Vagina (tissue), 2 donors: ENCODE results near the gene CCT6A. TPM values are rescaled to one million over a fixed set of nuclear protein-coding genes. Genes with fewer than 3 reads are reported as not detected.
"Not testable (repeated sequence)": the region's sequence is repeated elsewhere in the genome, so short reads cannot be mapped to it uniquely, and the experiment has no call there.

Experiments
- DNase-seq, 2 donors: peaks; one replicate each; pipeline ENCODE4 v3.0.0-alpha.2; 2017; ENCODE audit errors: extremely low spot score in 2 of 2
- H3K27ac ChIP-seq: fragments of 200-600 bp; sonication (generic); one replicate; pipeline ENCODE4 v1.5.1; 2019
- H3K27me3 ChIP-seq: fragments of 200-600 bp; sonication (generic); one replicate; pipeline ENCODE4 v1.5.1; 2019
- H3K36me3 ChIP-seq, 2 donors: fragments of 200-600 bp; sonication (generic); one replicate each; pipeline ENCODE4 v1.5.1; 2017 to 2019
- H3K4me1 ChIP-seq: fragments of 200-600 bp; sonication (generic); one replicate; pipeline ENCODE4 v1.5.1; 2019
- H3K4me3 ChIP-seq, 2 donors: fragments of 200-600 bp; sonication (generic); 1 replicate in 1 of 2; 2 replicates in 1 of 2; pipeline ENCODE4 v1.5.1; 2016 to 2019
- H3K9me3 ChIP-seq: fragments of 200-600 bp; sonication (generic); one replicate; pipeline ENCODE4 v1.5.1; 2019
- POLR2A ChIP-seq, 2 donors: fragments of 450-650 bp; IDR thresholded peaks; one replicate each; pipeline ENCODE4 v1.6.1; 2017; ENCODE audit warnings: antibody characterized with exemption in 2 of 2, mild to moderate bottlenecking in 2 of 2, moderate library complexity in 2 of 2
- POLR2AphosphoS5 ChIP-seq, 2 donors: sonication (generic); formaldehyde crosslinking; IDR thresholded peaks; one replicate each; pipeline ENCODE4 v1.9.0; 2017; ENCODE audit warnings: antibody characterized with exemption in 2 of 2, mild to moderate bottlenecking in 2 of 2, low read depth in 1 of 2; ENCODE audit not compliant: insufficient read depth in 1 of 2
- intact Hi-C: fragments of 100-400 bp; cut with DNase I; formaldehyde crosslinking; loops from one replicate; pipeline ENCODE4 v1.15.1; 2023
- total RNA-seq: library from RNA; depleted of rRNA; stranded (reverse); fragments of >200 nt; gene quantifications from one replicate; pipeline ENCODE4 v1.2.3, GENCODE V29; 2016
- TF ChIP-seq, protein P1 (sequence below), 3 experiments: fragments of 450-650 bp in 2 of 3; fragments of 200-600 bp in 1 of 3; sonication (generic) in 1 of 3; IDR thresholded peaks; one replicate each; pipeline ENCODE4 v1.5.1; 2017 to 2019; ENCODE audit warnings: antibody characterized with exemption in 3 of 3, mild to moderate bottlenecking in 2 of 3, moderate library complexity in 2 of 3

Gene CCT6A
- total RNA-seq, 1 donor from 2014 or later: 82.0 TPM

- Histone ChIP-seq H3K27me3 (no peaks in the 10 kb centered on the region), H3K4me3 (peak overlapping the region; percentile 53 to 58), H3K9me3 (no peaks in the 10 kb centered on the region), H3K4me1 (no peaks in the 10 kb centered on the region), H3K27ac (peak overlapping the region; percentile 20), H3K36me3 (no peaks in the 10 kb centered on the region)
- intact Hi-C loops: no loop called here
- no peak for DNase-seq
- TF ChIP-seq, protein P1, sequence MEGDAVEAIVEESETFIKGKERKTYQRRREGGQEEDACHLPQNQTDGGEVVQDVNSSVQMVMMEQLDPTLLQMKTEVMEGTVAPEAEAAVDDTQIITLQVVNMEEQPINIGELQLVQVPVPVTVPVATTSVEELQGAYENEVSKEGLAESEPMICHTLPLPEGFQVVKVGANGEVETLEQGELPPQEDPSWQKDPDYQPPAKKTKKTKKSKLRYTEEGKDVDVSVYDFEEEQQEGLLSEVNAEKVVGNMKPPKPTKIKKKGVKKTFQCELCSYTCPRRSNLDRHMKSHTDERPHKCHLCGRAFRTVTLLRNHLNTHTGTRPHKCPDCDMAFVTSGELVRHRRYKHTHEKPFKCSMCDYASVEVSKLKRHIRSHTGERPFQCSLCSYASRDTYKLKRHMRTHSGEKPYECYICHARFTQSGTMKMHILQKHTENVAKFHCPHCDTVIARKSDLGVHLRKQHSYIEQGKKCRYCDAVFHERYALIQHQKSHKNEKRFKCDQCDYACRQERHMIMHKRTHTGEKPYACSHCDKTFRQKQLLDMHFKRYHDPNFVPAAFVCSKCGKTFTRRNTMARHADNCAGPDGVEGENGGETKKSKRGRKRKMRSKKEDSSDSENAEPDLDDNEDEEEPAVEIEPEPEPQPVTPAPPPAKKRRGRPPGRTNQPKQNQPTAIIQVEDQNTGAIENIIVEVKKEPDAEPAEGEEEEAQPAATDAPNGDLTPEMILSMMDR (IDR thresholded peaks at IDR 0.05): no peak
- peak in 1 of 2 donors; percentile 35 for TF ChIP-seq POLR2AphosphoS5 (IDR thresholded peaks at IDR 0.05; ENCODE audit: insufficient read depth in 1 of 2, low read depth in 1 of 2)
- TF ChIP-seq POLR2A (IDR thresholded peaks at IDR 0.05): no peak
Observed at GRCh38 chr7:56033671-56034432, 17.7 kb upstream of the CCT6A start.

GRCh38 chr7:56040730-56041129 is 10.8 kb upstream of the CCT6A start:
- intact Hi-C loops: no loop called here
- Histone ChIP-seq H3K4me3 (no peak overlapping the region), H3K4me1 (no peaks in the 10 kb centered on the region), H3K27me3 (no peaks in the 10 kb centered on the region), H3K36me3 (no peaks in the 10 kb centered on the region), H3K27ac (no peak overlapping the region), H3K9me3 (no peaks in the 10 kb centered on the region)
- no peak for DNase-seq
- TF ChIP-seq, protein P1 (IDR thresholded peaks at IDR 0.05): no peak
- TF ChIP-seq POLR2A (IDR thresholded peaks at IDR 0.05): no peak

DNA sequence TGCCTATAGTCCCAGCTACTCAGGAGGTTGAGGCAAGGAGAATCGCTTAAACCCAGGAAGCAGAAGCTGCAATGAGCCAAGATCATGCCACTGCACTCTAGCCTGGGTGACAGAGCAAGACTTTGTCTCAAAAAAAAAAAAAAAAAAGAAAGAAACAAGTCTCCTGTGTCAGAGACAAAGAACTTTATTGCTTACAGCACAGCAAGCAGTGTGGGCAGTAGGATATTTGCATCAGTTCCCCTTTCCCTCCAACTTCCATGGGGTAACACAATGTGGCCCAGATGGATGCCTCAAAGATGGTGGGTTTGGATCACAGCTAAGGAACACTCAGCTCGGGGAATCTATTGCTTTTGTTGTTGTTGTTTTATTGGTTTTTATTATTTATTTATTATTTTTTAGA is 5.8 kb upstream of the CCT6A start:
- H3K27ac ChIP-seq, H3K9me3 ChIP-seq, intact Hi-C loops, H3K4me3 ChIP-seq, DNase-seq, H3K36me3 ChIP-seq, H3K27me3 ChIP-seq: not testable (repeated sequence)
- H3K4me1 ChIP-seq: peaks cover 25% of the 10 kb centered on the region

GRCh38 chr7:56046721-56047445 is 4.7 kb upstream of the CCT6A start:
- intact Hi-C loops: no loop called here
- Histone ChIP-seq H3K4me3 (no peak overlapping the region), H3K27ac (peak overlapping the region; percentile 27), H3K27me3 (no peaks in the 10 kb centered on the region), H3K9me3 (no peaks in the 10 kb centered on the region), H3K36me3 (no peaks in the 10 kb centered on the region), H3K4me1 (peaks cover 28% of the 10 kb centered on the region)
- TF ChIP-seq POLR2AphosphoS5 (IDR thresholded peaks at IDR 0.05; ENCODE audit: insufficient read depth in 1 of 2, low read depth in 1 of 2) (no peak), POLR2A (IDR thresholded peaks at IDR 0.05) (no peak)
- TF ChIP-seq, protein P1 (IDR thresholded peaks at IDR 0.05): no peak
- no peak for DNase-seq

GRCh38 chr7:56047446-56048116 is 4.0 kb upstream of the CCT6A start:
- peaks cover 33% of the 10 kb centered on the region for H3K4me1 ChIP-seq
- H3K27me3 ChIP-seq, H3K27ac ChIP-seq, intact Hi-C loops, H3K4me3 ChIP-seq, H3K9me3 ChIP-seq, H3K36me3 ChIP-seq, DNase-seq: not testable (repeated sequence)

GRCh38 chr7:56048245-56048644 is 3.3 kb upstream of the CCT6A start:
- intact Hi-C loops: no loop called here
- DNase-seq: no peak
- Histone ChIP-seq H3K36me3 (peaks cover 0 to 2% of the 10 kb centered on the region in 2 donors), H3K4me1 (peaks cover 40% of the 10 kb centered on the region), H3K27ac (no peak overlapping the region), H3K4me3 (no peak overlapping the region), H3K9me3 (no peaks in the 10 kb centered on the region), H3K27me3 (no peaks in the 10 kb centered on the region)
- TF ChIP-seq POLR2AphosphoS5 (IDR thresholded peaks at IDR 0.05; ENCODE audit: insufficient read depth in 1 of 2, low read depth in 1 of 2) (no peak), POLR2A (IDR thresholded peaks at IDR 0.05) (no peak)
- TF ChIP-seq, protein P1 (IDR thresholded peaks at IDR 0.05): no peak

- H3K27ac ChIP-seq, intact Hi-C loops, H3K27me3 ChIP-seq, H3K9me3 ChIP-seq, DNase-seq, H3K4me3 ChIP-seq, H3K36me3 ChIP-seq: not testable (repeated sequence)
- peaks cover 45% of the 10 kb centered on the region for H3K4me1 ChIP-seq
Observed at GRCh38 chr7:56048763-56049162, 2.8 kb upstream of the CCT6A start.
